Uterus (tissue), 2 donors: ENCODE measurements around the gene NBAS.
A peak's percentile ranks its signal among the peaks of the same experiment; 100 is the strongest.

Experiments used
- CTCF ChIP-seq, 4 experiments: fragments of 200-600 bp in 2 of 4; fragments of 450-650 bp in 2 of 4; sonication (generic) in 2 of 4; IDR thresholded peaks; one replicate each; pipeline ENCODE4 v1.5.1; 2016 to 2019; ENCODE audit warnings: antibody characterized with exemption in 4 of 4, mild to moderate bottlenecking in 2 of 4, moderate library complexity in 1 of 4
- POLR2A ChIP-seq, 2 donors: fragments of 450-650 bp; IDR thresholded peaks; one replicate each; pipeline ENCODE4 v1.6.1; 2016; ENCODE audit warnings: antibody characterized with exemption in 2 of 2, mild to moderate bottlenecking in 1 of 2, moderate library complexity in 1 of 2

- TF ChIP-seq CTCF (IDR thresholded peaks at IDR 0.05) (no peak), POLR2A (IDR thresholded peaks at IDR 0.05) (peak in 1 of 2 donors; percentile 17)
Observed at GRCh38 chr2:15560988-15561573, at the start of gene NBAS.
